Mucosa of descending colon (tissue), 3 donors: Measurements from ENCODE around the gene TEAD4. TPM values are rescaled to one million over a fixed set of nuclear protein-coding genes. Genes with fewer than 3 reads are reported as not detected.

Experiments used
- ATAC-seq: fragments of 200-7000 bp; cut with Tn5 transposase; one replicate; pipeline ENCODE4 v1.9.1; 2020; ENCODE audit warnings: mild to moderate bottlenecking, moderate library complexity
- DNase-seq, 3 donors: peaks; one replicate each; pipeline ENCODE4 v3.0.0-alpha.2; 2020
- H3K36me3 ChIP-seq: fragments of 200-600 bp; one replicate; pipeline ENCODE4 v1.8.0; 2021; ENCODE audit warnings: low read depth, mild to moderate bottlenecking
- H3K4me1 ChIP-seq: fragments of 200-600 bp; one replicate; pipeline ENCODE4 v1.8.0; 2021; ENCODE audit warnings: low read depth, mild to moderate bottlenecking
- H3K4me3 ChIP-seq: fragments of 200-600 bp; one replicate; pipeline ENCODE4 v1.8.0; 2021; ENCODE audit warnings: mild to moderate bottlenecking
- H3K9me3 ChIP-seq: fragments of 200-600 bp; one replicate; pipeline ENCODE4 v1.8.0; 2021; ENCODE audit warnings: mild to moderate bottlenecking
- CTCF ChIP-seq: fragments of 200-600 bp; IDR thresholded peaks from one replicate; pipeline ENCODE4 v1.8.0; 2022; ENCODE audit warnings: antibody characterized with exemption, mild to moderate bottlenecking
- intact Hi-C, 2 donors: fragments of 100-400 bp; cut with DNase I in 1 of 2; cut with micrococcal nuclease in 1 of 2; formaldehyde crosslinking; loops; one replicate each; pipeline versions ENCODE4 v1.11.0 to v1.11.1; 2022; cut with DNase I, micrococcal nuclease
- total RNA-seq, 3 donors: library from RNA; stranded (reverse); fragmentation: NEBNext Ultra II Directional in 2 of 3; extraction: Animal tissue kit (Norgen Biotek cat#: 25700) in 2 of 3; gene quantifications; one replicate each; pipeline versions ENCODE4 v1.2.1 to v1.2.4, GENCODE V29; 2021 to 2023
- donor health status: DM: no; HTN: no; CAD: no; lungs with moderate emphysema.
- donor health status: DM: no; HTN: no; CAD: no.
- donor health status: DM: no; HTN: yes; CAD: no.

The TEAD4 gene
- total RNA-seq, 3 donors from 2014 or later, result 4.6 to 11.3 (median 6.5) TPM

- no peaks in the 10 kb centered on the region for H3K4me1 ChIP-seq
- ATAC-seq (no peak), DNase-seq (peak in 1 of 3 donors; percentile 13)
- H3K36me3 ChIP-seq, result no peaks in the 10 kb centered on the region
- H3K4me3 ChIP-seq, result no peak overlapping the region
- H3K9me3 ChIP-seq, result no peaks in the 10 kb centered on the region
- intact Hi-C loops, result no loop called here
- TF ChIP-seq CTCF, result no peak
Observed at GRCh38 chr12:3033539-3033867, 74.3 kb downstream of the TEAD4 start.

- no peak overlapping the region for H3K4me3 ChIP-seq
- H3K9me3 ChIP-seq, result no peaks in the 10 kb centered on the region
- TF ChIP-seq CTCF, result peak; percentile 31
- H3K36me3 ChIP-seq, result no peaks in the 10 kb centered on the region
- intact Hi-C loops, result no loop called here
- peak in 2 of 3 donors; percentile 66 to 69 for DNase-seq
- peak; percentile 83 for ATAC-seq
- H3K4me1 ChIP-seq, result no peaks in the 10 kb centered on the region
Observed at GRCh38 chr12:3034067-3034750, 75.0 kb downstream of the TEAD4 start.

- no peak overlapping the region for H3K4me3 ChIP-seq
- H3K4me1 ChIP-seq, result no peaks in the 10 kb centered on the region
- no peaks in the 10 kb centered on the region for H3K9me3 ChIP-seq
- no peaks in the 10 kb centered on the region for H3K36me3 ChIP-seq
- peak in 1 of 3 donors; percentile 2 for DNase-seq
- no peak for TF ChIP-seq CTCF
- intact Hi-C loops, result no loop called here
- no peak for ATAC-seq
Observed at GRCh38 chr12:3035171-3035570, 76.0 kb downstream of the TEAD4 start.

- intact Hi-C loops, result no loop called here
- H3K9me3 ChIP-seq, result no peaks in the 10 kb centered on the region
- H3K36me3 ChIP-seq, result no peaks in the 10 kb centered on the region
- H3K4me1 ChIP-seq, result no peaks in the 10 kb centered on the region
- no peak for ATAC-seq
- no peak overlapping the region for H3K4me3 ChIP-seq
- TF ChIP-seq CTCF, result no peak
- peak in 1 of 3 donors; percentile 3 for DNase-seq
Observed at GRCh38 chr12:3035815-3036702, 76.9 kb downstream of the TEAD4 start.

GRCh38 chr12:3036901-3037600 lies 77.9 kb downstream of the TEAD4 start:
- intact Hi-C loops, result no loop called here

More at GRCh38 chr12:3036901-3037600, 77.9 kb downstream of the TEAD4 start:
- DNase-seq (peak in 1 of 3 donors; percentile 7), ATAC-seq (no peak)
- Histone ChIP-seq H3K4me1 (no peaks in the 10 kb centered on the region), H3K36me3 (no peaks in the 10 kb centered on the region), H3K4me3 (no peak overlapping the region), H3K9me3 (no peaks in the 10 kb centered on the region)
- no peak for TF ChIP-seq CTCF
